WERI-Rb-1 (cell line): ENCODE data around the gene CALB2.

Source experiments
- DNase-seq: peaks from one replicate; pipeline ENCODE4 v3.0.0-alpha.2; 2020
- H3K27ac ChIP-seq: fragments of 250-450 bp; sonication (Bioruptor Pico); 2 replicates; pipeline ENCODE4 v1.5.1; 2020; ENCODE audit warnings: mild to moderate bottlenecking, moderate library complexity
- H3K27me3 ChIP-seq: fragments of 250-450 bp; sonication (Bioruptor Pico); 2 replicates; pipeline ENCODE4 v1.5.1; 2021; ENCODE audit warnings: mild to moderate bottlenecking, low read depth, moderate library complexity; ENCODE audit not compliant: insufficient read depth, severe bottlenecking
- H3K36me3 ChIP-seq: fragments of 250-450 bp; sonication (Bioruptor Pico); 2 replicates; pipeline ENCODE4 v1.5.1; 2020; ENCODE audit warnings: mild to moderate bottlenecking, moderate library complexity
- H3K4me3 ChIP-seq: 2 replicates; pipeline ENCODE4 v1.5.1; 2011; ENCODE audit warnings: low read depth, mild to moderate bottlenecking, control low read depth, low read length
- H3K9me3 ChIP-seq: fragments of 250-450 bp; sonication (Bioruptor Pico); 2 replicates; pipeline ENCODE4 v1.5.1; 2021; ENCODE audit warnings: mild to moderate bottlenecking, moderate library complexity; ENCODE audit not compliant: severe bottlenecking
- CTCF ChIP-seq: IDR thresholded peaks from 2 replicates; pipeline ENCODE4 v1.5.1; 2011; ENCODE audit warnings: low read depth, mild to moderate bottlenecking, control low read depth, inconsistent platforms, low read length

CALB2 gene

GRCh38 chr16:71407731-71408130, 49.2 kb downstream of the CALB2 start:
- no peak overlapping the region for H3K4me3 ChIP-seq
- DNase-seq, result no peak
- no peaks in the 10 kb centered on the region for H3K27me3 ChIP-seq

GRCh38 chr16:71408536-71408935, 50.0 kb downstream of the CALB2 start:
- Histone ChIP-seq H3K4me3 (no peak overlapping the region), H3K36me3 (no peaks in the 10 kb centered on the region), H3K27me3 (no peaks in the 10 kb centered on the region), H3K27ac (no peak overlapping the region), H3K9me3 (peaks cover 12% of the 10 kb centered on the region)
- TF ChIP-seq CTCF, result no peak
- DNase-seq, result no peak

More at GRCh38 chr16:71407731-71408130, 49.2 kb downstream of the CALB2 start:
- Histone ChIP-seq H3K9me3 (peaks cover 12% of the 10 kb centered on the region), H3K27ac (no peak overlapping the region), H3K36me3 (no peaks in the 10 kb centered on the region)
- TF ChIP-seq CTCF, result no peak

GRCh38 chr16:71409011-71409775, 50.7 kb downstream of the CALB2 start:
- no peaks in the 10 kb centered on the region for H3K27me3 ChIP-seq
- no peak overlapping the region for H3K27ac ChIP-seq
- peaks cover 11% of the 10 kb centered on the region for H3K9me3 ChIP-seq
- no peaks in the 10 kb centered on the region for H3K36me3 ChIP-seq
- H3K4me3 ChIP-seq, result no peak overlapping the region
- no peak for TF ChIP-seq CTCF
- no peak for DNase-seq

- H3K4me3 ChIP-seq, result no peak overlapping the region
- no peak for DNase-seq
- no peaks in the 10 kb centered on the region for H3K27me3 ChIP-seq
- TF ChIP-seq CTCF, result no peak
- H3K9me3 ChIP-seq, result peaks cover 2% of the 10 kb centered on the region
- H3K27ac ChIP-seq, result no peak overlapping the region
- H3K36me3 ChIP-seq, result no peaks in the 10 kb centered on the region
These were observed 51.6 kb downstream of the CALB2 start for GRCh38 chr16:71410146-71410545.

- no peaks in the 10 kb centered on the region for H3K9me3 ChIP-seq
- no peaks in the 10 kb centered on the region for H3K36me3 ChIP-seq
- TF ChIP-seq CTCF, result peak; percentile 91
- peak; percentile 86 for DNase-seq
- H3K4me3 ChIP-seq, result peak overlapping the region; percentile 48
- H3K27me3 ChIP-seq, result no peaks in the 10 kb centered on the region
- H3K27ac ChIP-seq, result peak overlapping the region; percentile 53
These were observed 54.0 kb downstream of the CALB2 start for GRCh38 chr16:71412270-71413160.
